HCT116 (cell line): Measurements from ENCODE around the gene SRP9. TPM values are rescaled to one million over a fixed set of nuclear protein-coding genes. Genes with fewer than 3 reads are reported as not detected.

ENCODE experiments used
- ATAC-seq: fragments of 200-7000 bp; cut with Tn5 transposase; 2 replicates; pipeline ENCODE4 v1.9.1; 2020; ENCODE audit warnings: mild to moderate bottlenecking, moderate library complexity
- BruUV-seq: library from RNA; stranded (reverse); fragments of 400-500 nt; replicated peaks from 2 replicates; lab custom pipeline; 2021; lab: Mats Ljungman, UMichigan
- CTCF ChIA-PET: fragments of 300-600 bp; sonication (Branson Sonifier 250); formaldehyde crosslinking; loops from one replicate; lab custom pipeline; 2021; ENCODE audit warnings: antibody characterized with exemption; lab: Charles Lee
- POLR2A ChIA-PET: fragments of 300-600, 350-600 bp; sonication (Branson Sonifier 250); formaldehyde crosslinking; loops from one replicate; lab custom pipeline; 2021; ENCODE audit warnings: antibody characterized with exemption; lab: Charles Lee
- RAD21 ChIA-PET, 2 experiments: fragments of 300-600 bp; sonication (Branson Sonifier 250); formaldehyde crosslinking; loops; one replicate each; lab custom pipeline; 2023; ENCODE audit warnings: low total read pairs in 2 of 2; ENCODE audit not compliant: uncharacterized antibody in 2 of 2, unreplicated experiment in 2 of 2, low non-redundant PET in 1 of 2; lab: Charles Lee
- DNase-seq: peaks from one replicate; pipeline ENCODE4 v3.0.0-alpha.2; 2010; ENCODE audit warnings: low read depth, low spot score
- H2AFZ ChIP-seq: fragments of 200-600 bp; shearing (Covaris generic), sonication (generic); 2 replicates; pipeline ENCODE4 v1.6.1; 2017; ENCODE audit warnings: low read depth, mixed run types, mixed read lengths, antibody characterized with exemption, low read length; ENCODE audit not compliant: poor library complexity, severe bottlenecking
- H3K27ac ChIP-seq: 2 replicates; pipeline ENCODE4 v1.5.1; 2012; ENCODE audit warnings: low read depth, low read length
- H3K27me3 ChIP-seq: fragments of 200-600 bp; sonication (generic); 2 replicates; pipeline ENCODE4 v1.6.1; 2016; ENCODE audit warnings: mixed run types, low read length, mixed read lengths; ENCODE audit not compliant: insufficient read depth
- H3K36me3 ChIP-seq, 2 experiments: fragments of 200-500 bp in 1 of 2; fragments of 200-600 bp in 1 of 2; sonication (Bioruptor generic) in 1 of 2; sonication (generic) in 1 of 2; 2 replicates each; pipeline versions ENCODE4 v1.5.1 to v1.6.1; 2014 to 2016; ENCODE audit warnings: low read length in 2 of 2, inconsistent platforms in 1 of 2, mixed read lengths in 1 of 2, mixed run types in 1 of 2; ENCODE audit not compliant: insufficient read depth in 2 of 2, control insufficient read depth in 1 of 2
- H3K4me1 ChIP-seq, 2 experiments: fragments of 200-600 bp in 1 of 2; sonication (generic) in 1 of 2; 2 replicates each; pipeline versions ENCODE4 v1.5.1 to v1.6.1; 2012 to 2017; ENCODE audit warnings: low read length in 2 of 2, inconsistent platforms in 1 of 2, mild to moderate bottlenecking in 1 of 2, mixed read lengths in 1 of 2, mixed run types in 1 of 2, moderate library complexity in 1 of 2; ENCODE audit not compliant: insufficient read depth in 2 of 2, control insufficient read depth in 1 of 2
- H3K4me2 ChIP-seq: fragments of 200-600 bp; sonication (generic); 2 replicates; pipeline ENCODE4 v1.6.1; 2017; ENCODE audit warnings: mixed run types, low read length, mixed read lengths
- H3K4me3 ChIP-seq, 2 experiments: fragments of 200-600 bp in 1 of 2; sonication (generic) in 1 of 2; replicated peaks in 1 of 2; 2 replicates each; pipeline ENCODE4 v1.5.1; 2011 to 2016; ENCODE audit warnings: low read length in 2 of 2, control low read depth in 1 of 2, low read depth in 1 of 2, mild to moderate bottlenecking in 1 of 2, mixed read lengths in 1 of 2, mixed run types in 1 of 2
- H3K79me2 ChIP-seq: fragments of 200-600 bp; sonication (generic); 2 replicates; pipeline ENCODE4 v1.6.1; 2017; ENCODE audit warnings: mild to moderate bottlenecking, mixed run types, low read length, moderate library complexity, mixed read lengths; ENCODE audit not compliant: insufficient read depth
- H3K9ac ChIP-seq: fragments of 200-600 bp; sonication (generic); 2 replicates; pipeline ENCODE4 v1.6.1; 2016; ENCODE audit warnings: low read length, mixed read lengths
- H3K9me2 ChIP-seq: fragments of 200-600 bp; sonication (generic), shearing (Covaris generic); 2 replicates; pipeline ENCODE4 v1.6.1; 2017; ENCODE audit warnings: mixed run types, mild to moderate bottlenecking, moderate library complexity; ENCODE audit not compliant: insufficient read depth
- H3K9me3 ChIP-seq, 2 experiments: fragments of 200-500 bp in 1 of 2; fragments of 200-600 bp in 1 of 2; sonication (Bioruptor generic) in 1 of 2; sonication (generic) in 1 of 2; 2 replicates each; pipeline ENCODE4 v1.6.1; 2014 to 2017; ENCODE audit warnings: low read length in 2 of 2, mixed read lengths in 2 of 2, inconsistent platforms in 1 of 2, low read depth in 1 of 2, mild to moderate bottlenecking in 1 of 2, mixed run types in 1 of 2, moderate library complexity in 1 of 2; ENCODE audit not compliant: control insufficient read depth in 1 of 2, insufficient read depth in 1 of 2
- H4K20me1 ChIP-seq: fragments of 200-600 bp; sonication (generic), shearing (Covaris generic); 2 replicates; pipeline ENCODE4 v1.6.1; 2017; ENCODE audit warnings: mixed run types, mild to moderate bottlenecking, moderate library complexity; ENCODE audit not compliant: insufficient read depth
- CBX3 ChIP-seq: IDR thresholded peaks from 2 replicates; pipeline ENCODE4 v1.6.1; 2012; ENCODE audit warnings: low read depth
- CEBPB ChIP-seq: IDR thresholded peaks from 2 replicates; pipeline ENCODE4 v1.6.1; 2012; ENCODE audit warnings: low read depth
- EGR1 ChIP-seq: IDR thresholded peaks from 2 replicates; pipeline ENCODE4 v1.6.1; 2012; ENCODE audit warnings: low read depth
- EZH2 ChIP-seq: fragments of 200-600 bp; sonication (generic); IDR thresholded peaks from 2 replicates; pipeline ENCODE4 v1.6.1; 2017; ENCODE audit warnings: antibody characterized with exemption, mixed run types
- JUND ChIP-seq: IDR thresholded peaks from 2 replicates; pipeline ENCODE4 v1.6.1; 2012
- POLR2A ChIP-seq: IDR thresholded peaks from 2 replicates; pipeline ENCODE4 v1.7.0; 2011; ENCODE audit warnings: borderline replicate concordance; ENCODE audit not compliant: insufficient read depth, insufficient read length; ENCODE audit errors: extremely low read depth
- RAD21 ChIP-seq: IDR thresholded peaks from 2 replicates; pipeline ENCODE4 v1.6.1; 2012; ENCODE audit warnings: low read depth, mild to moderate bottlenecking
- SIN3A ChIP-seq: IDR thresholded peaks from 2 replicates; pipeline ENCODE4 v1.6.1; 2012; ENCODE audit warnings: low read depth
- SRF ChIP-seq: IDR thresholded peaks from 2 replicates; pipeline ENCODE4 v1.6.1; 2012; ENCODE audit warnings: low read depth
- YY1 ChIP-seq: IDR thresholded peaks from 2 replicates; pipeline ENCODE4 v1.6.1; 2011; ENCODE audit warnings: low read length, low read depth, moderate library complexity, mild to moderate bottlenecking; ENCODE audit not compliant: insufficient replicate concordance; ENCODE audit errors: extremely low read depth
- ZNF274 ChIP-seq: fragments of 200-500 bp; sonication (Bioruptor generic); IDR thresholded peaks from 2 replicates; pipeline ENCODE4 v1.6.1; 2014; ENCODE audit warnings: mild to moderate bottlenecking, low read depth, low read length, inconsistent platforms
- intact Hi-C: fragments of 100-400 bp; cut with micrococcal nuclease; formaldehyde crosslinking; loops from 2 replicates; pipeline ENCODE4 v1.10.0; 2022
- total RNA-seq: library from RNA; stranded (reverse); gene quantifications from one replicate; pipeline ENCODE4 v1.2.1, GENCODE V29; 2021; ENCODE audit not compliant: unreplicated experiment
- TF ChIP-seq, protein P1 (sequence below): IDR thresholded peaks from 2 replicates; pipeline ENCODE4 v1.6.1; 2011; ENCODE audit warnings: mild to moderate bottlenecking, low read length, moderate library complexity; ENCODE audit not compliant: insufficient replicate concordance; ENCODE audit errors: extremely low read depth
- TF ChIP-seq, protein P2 (sequence below): IDR thresholded peaks from 2 replicates; pipeline ENCODE4 v1.6.1; 2012
- TF ChIP-seq, protein P3 (sequence below), 3 experiments: fragments of 200-600 bp in 1 of 3; sonication (generic) in 1 of 3; IDR thresholded peaks in 2 of 3; conservative IDR thresholded peaks in 1 of 3; 2 replicates each; pipeline ENCODE4 v1.5.1; 2012 to 2017; ENCODE audit warnings: low read depth in 2 of 3, low read length in 2 of 3, antibody characterized with exemption in 1 of 3, borderline replicate concordance in 1 of 3, control low read depth in 1 of 3, mild to moderate bottlenecking in 1 of 3, mixed read lengths in 1 of 3, mixed run types in 1 of 3, moderate library complexity in 1 of 3; ENCODE audit not compliant: insufficient read depth in 1 of 3
- TF ChIP-seq, protein P4 (sequence below): IDR thresholded peaks from 2 replicates; pipeline ENCODE4 v1.6.1; 2012; ENCODE audit warnings: low read depth

Gene SRP9
- total RNA-seq, 1 experiment from 2014 or later, result 220 TPM

DNA sequence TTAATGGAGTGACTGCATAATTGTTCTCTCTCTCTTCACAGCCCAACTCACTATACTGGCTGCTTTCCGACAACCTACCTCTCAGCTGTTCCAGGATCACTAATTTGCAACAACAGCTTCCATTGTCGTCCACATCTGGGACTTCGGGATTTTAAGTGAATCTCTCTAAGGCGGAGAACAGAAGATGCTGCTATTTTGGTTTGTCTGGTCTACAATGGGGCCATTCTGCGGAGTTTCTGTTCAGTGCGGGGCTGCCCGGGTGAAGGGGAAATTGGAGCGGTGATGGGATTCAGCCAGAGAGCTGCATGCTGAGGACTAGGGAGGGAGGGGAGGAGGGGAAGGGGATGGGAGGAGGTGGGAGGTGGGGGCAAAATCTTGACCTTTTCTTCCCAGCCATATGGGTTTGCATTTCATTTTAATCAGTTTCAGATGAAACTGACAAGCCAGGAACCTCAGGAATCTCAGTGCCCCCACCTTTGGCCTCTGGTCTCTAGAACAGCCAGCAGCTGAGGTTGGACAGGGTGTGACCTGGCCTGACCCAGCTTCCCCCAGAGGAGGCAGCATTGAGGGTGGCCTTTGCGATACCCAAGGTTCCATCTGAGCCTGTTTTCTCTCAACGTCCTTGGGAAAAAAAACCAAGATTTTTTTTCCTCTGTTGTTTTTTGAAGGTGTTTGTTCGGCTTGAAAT is 6.9 kb upstream of the SRP9 start:
- Histone ChIP-seq H3K9me3 (no peaks in the 10 kb centered on the region), H3K4me3 (no peak overlapping the region), H3K9me2 (no peaks in the 10 kb centered on the region), H4K20me1 (no peaks in the 10 kb centered on the region), H3K27me3 (no peaks in the 10 kb centered on the region), H3K27ac (no peak overlapping the region), H3K36me3 (no peaks in the 10 kb centered on the region), H3K4me2 (no peak overlapping the region), H3K79me2 (no peaks in the 10 kb centered on the region), H3K4me1 (peaks cover 10 to 28% of the 10 kb centered on the region in 2 experiments; a peak in 2 of 4 replicates), H2AFZ (no peak overlapping the region), H3K9ac (no peak overlapping the region)
- ChIA-PET CTCF (interaction anchor here (0.9 to 3.6 kb wide), 5 partner anchors 115 to 296 kb away, joined by 3 to 25 read pairs (median 8); no protein-coding TSS in a partner anchor), POLR2A (interaction anchor here (0.8 kb wide), 1 partner anchor 110 kb away, joined by 3 read pairs; no protein-coding TSS in a partner anchor), RAD21 (no interaction called here)
- ATAC-seq (no peak), DNase-seq (no peak)
- intact Hi-C loops, result loop anchor here (5.0 to 10.0 kb wide), 2 partner anchors 113 to 114 kb away; partner anchors contain the start of genes LEFTY1 and TMEM63A
- no TSS peak for BruUV-seq
- no peak for TF ChIP-seq CEBPB
- TF ChIP-seq, protein P1, sequence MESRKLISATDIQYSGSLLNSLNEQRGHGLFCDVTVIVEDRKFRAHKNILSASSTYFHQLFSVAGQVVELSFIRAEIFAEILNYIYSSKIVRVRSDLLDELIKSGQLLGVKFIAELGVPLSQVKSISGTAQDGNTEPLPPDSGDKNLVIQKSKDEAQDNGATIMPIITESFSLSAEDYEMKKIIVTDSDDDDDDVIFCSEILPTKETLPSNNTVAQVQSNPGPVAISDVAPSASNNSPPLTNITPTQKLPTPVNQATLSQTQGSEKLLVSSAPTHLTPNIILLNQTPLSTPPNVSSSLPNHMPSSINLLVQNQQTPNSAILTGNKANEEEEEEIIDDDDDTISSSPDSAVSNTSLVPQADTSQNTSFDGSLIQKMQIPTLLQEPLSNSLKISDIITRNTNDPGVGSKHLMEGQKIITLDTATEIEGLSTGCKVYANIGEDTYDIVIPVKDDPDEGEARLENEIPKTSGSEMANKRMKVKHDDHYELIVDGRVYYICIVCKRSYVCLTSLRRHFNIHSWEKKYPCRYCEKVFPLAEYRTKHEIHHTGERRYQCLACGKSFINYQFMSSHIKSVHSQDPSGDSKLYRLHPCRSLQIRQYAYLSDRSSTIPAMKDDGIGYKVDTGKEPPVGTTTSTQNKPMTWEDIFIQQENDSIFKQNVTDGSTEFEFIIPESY, result no peak
- TF ChIP-seq JUND, result no peak
- TF ChIP-seq YY1, result no peak
- TF ChIP-seq, protein P2, sequence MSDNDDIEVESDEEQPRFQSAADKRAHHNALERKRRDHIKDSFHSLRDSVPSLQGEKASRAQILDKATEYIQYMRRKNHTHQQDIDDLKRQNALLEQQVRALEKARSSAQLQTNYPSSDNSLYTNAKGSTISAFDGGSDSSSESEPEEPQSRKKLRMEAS, result no peak
- TF ChIP-seq SIN3A, result no peak
- TF ChIP-seq ZNF274, result no peak
- TF ChIP-seq SRF, result no peak
- no peak for TF ChIP-seq RAD21
- TF ChIP-seq CBX3, result no peak
- no peak for TF ChIP-seq EGR1
- TF ChIP-seq POLR2A, result no peak
- no peak for TF ChIP-seq EZH2
- TF ChIP-seq, protein P3, sequence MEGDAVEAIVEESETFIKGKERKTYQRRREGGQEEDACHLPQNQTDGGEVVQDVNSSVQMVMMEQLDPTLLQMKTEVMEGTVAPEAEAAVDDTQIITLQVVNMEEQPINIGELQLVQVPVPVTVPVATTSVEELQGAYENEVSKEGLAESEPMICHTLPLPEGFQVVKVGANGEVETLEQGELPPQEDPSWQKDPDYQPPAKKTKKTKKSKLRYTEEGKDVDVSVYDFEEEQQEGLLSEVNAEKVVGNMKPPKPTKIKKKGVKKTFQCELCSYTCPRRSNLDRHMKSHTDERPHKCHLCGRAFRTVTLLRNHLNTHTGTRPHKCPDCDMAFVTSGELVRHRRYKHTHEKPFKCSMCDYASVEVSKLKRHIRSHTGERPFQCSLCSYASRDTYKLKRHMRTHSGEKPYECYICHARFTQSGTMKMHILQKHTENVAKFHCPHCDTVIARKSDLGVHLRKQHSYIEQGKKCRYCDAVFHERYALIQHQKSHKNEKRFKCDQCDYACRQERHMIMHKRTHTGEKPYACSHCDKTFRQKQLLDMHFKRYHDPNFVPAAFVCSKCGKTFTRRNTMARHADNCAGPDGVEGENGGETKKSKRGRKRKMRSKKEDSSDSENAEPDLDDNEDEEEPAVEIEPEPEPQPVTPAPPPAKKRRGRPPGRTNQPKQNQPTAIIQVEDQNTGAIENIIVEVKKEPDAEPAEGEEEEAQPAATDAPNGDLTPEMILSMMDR (IDR thresholded peaks at IDR 0.05 in 2 of 3, conservative IDR thresholded peaks at IDR 0.05 in 1 of 3; ENCODE audit: borderline replicate concordance in 1 of 3, insufficient read depth in 1 of 3, low read depth in 2 of 3, low read length in 2 of 3), result no peak
- TF ChIP-seq, protein P4, sequence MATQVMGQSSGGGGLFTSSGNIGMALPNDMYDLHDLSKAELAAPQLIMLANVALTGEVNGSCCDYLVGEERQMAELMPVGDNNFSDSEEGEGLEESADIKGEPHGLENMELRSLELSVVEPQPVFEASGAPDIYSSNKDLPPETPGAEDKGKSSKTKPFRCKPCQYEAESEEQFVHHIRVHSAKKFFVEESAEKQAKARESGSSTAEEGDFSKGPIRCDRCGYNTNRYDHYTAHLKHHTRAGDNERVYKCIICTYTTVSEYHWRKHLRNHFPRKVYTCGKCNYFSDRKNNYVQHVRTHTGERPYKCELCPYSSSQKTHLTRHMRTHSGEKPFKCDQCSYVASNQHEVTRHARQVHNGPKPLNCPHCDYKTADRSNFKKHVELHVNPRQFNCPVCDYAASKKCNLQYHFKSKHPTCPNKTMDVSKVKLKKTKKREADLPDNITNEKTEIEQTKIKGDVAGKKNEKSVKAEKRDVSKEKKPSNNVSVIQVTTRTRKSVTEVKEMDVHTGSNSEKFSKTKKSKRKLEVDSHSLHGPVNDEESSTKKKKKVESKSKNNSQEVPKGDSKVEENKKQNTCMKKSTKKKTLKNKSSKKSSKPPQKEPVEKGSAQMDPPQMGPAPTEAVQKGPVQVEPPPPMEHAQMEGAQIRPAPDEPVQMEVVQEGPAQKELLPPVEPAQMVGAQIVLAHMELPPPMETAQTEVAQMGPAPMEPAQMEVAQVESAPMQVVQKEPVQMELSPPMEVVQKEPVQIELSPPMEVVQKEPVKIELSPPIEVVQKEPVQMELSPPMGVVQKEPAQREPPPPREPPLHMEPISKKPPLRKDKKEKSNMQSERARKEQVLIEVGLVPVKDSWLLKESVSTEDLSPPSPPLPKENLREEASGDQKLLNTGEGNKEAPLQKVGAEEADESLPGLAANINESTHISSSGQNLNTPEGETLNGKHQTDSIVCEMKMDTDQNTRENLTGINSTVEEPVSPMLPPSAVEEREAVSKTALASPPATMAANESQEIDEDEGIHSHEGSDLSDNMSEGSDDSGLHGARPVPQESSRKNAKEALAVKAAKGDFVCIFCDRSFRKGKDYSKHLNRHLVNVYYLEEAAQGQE, result no peak
